Endodermal cell (in vitro differentiated cells): ENCODE results near the gene IL19. TPM values are rescaled to one million over a fixed set of nuclear protein-coding genes. Genes with fewer than 3 reads are reported as not detected.

Experiments used
- DNase-seq: peaks from one replicate; pipeline ENCODE4 v3.0.0-alpha.2; 2017
- H3K27ac ChIP-seq: 2 replicates; pipeline ENCODE4 v1.5.1; 2013; ENCODE audit warnings: mild to moderate bottlenecking, low read depth, low read length, moderate library complexity
- H3K27me3 ChIP-seq: 2 replicates; pipeline ENCODE4 v1.6.1; 2013; ENCODE audit warnings: mild to moderate bottlenecking, low read length, moderate library complexity; ENCODE audit not compliant: insufficient read depth, control insufficient read depth, poor library complexity, severe bottlenecking
- H3K36me3 ChIP-seq: 2 replicates; pipeline ENCODE4 v1.7.0; 2013; ENCODE audit warnings: mild to moderate bottlenecking, low read length, moderate library complexity; ENCODE audit not compliant: control insufficient read depth, insufficient read depth
- H3K4me1 ChIP-seq: one replicate; pipeline ENCODE4 v1.7.0; 2013; ENCODE audit warnings: low read length; ENCODE audit not compliant: control insufficient read depth, insufficient read depth
- H3K4me3 ChIP-seq: 2 replicates; pipeline ENCODE4 v1.5.1; 2013; ENCODE audit warnings: mild to moderate bottlenecking, low read length, moderate library complexity
- H3K9ac ChIP-seq: 2 replicates; pipeline ENCODE4 v1.6.1; 2013; ENCODE audit warnings: mild to moderate bottlenecking, low read length, moderate library complexity; ENCODE audit not compliant: poor library complexity, severe bottlenecking; ENCODE audit errors: extremely low read depth
- H3K9me3 ChIP-seq: 2 replicates; pipeline ENCODE4 v1.6.1; 2013; ENCODE audit warnings: mild to moderate bottlenecking, low read length, moderate library complexity; ENCODE audit not compliant: control insufficient read depth
- H3K27ac Mint-ChIP-seq: 2 replicates; pipeline ENCODE4 v1.8.0; 2020; ENCODE audit warnings: mixed read lengths
- H3K27me3 Mint-ChIP-seq: 2 replicates; pipeline ENCODE4 v1.8.0; 2021; ENCODE audit warnings: mild to moderate bottlenecking, mixed read lengths; ENCODE audit not compliant: insufficient read depth
- H3K36me3 Mint-ChIP-seq: 2 replicates; pipeline ENCODE4 v1.8.0; 2020; ENCODE audit warnings: low read depth, mixed read lengths
- H3K4me1 Mint-ChIP-seq: 2 replicates; pipeline ENCODE4 v1.8.0; 2020; ENCODE audit warnings: mixed read lengths
- H3K4me3 Mint-ChIP-seq: 2 replicates; pipeline ENCODE4 v1.8.0; 2020; ENCODE audit warnings: mild to moderate bottlenecking, moderate library complexity, mixed read lengths
- H3K9me3 Mint-ChIP-seq: 2 replicates; pipeline ENCODE4 v1.8.0; 2020; ENCODE audit warnings: mild to moderate bottlenecking, mixed read lengths
- WGBS, 2 experiments: methylation state at CpG; one replicate each; pipeline versions ENCODE4 v1.1.5 to v1.1.7; 2013; ENCODE audit warnings: missing lambda C conversion rate in 2 of 2, mixed read lengths in 1 of 2; ENCODE audit not compliant: insufficient coverage in 1 of 2, insufficient read length in 1 of 2; 5-methylcytosine and 5-hydroxymethylcytosine counted together
- total RNA-seq, 2 donors: library from RNA; stranded (reverse); fragmentation: NEBNext Ultra II Directional in 1 of 2; extraction: Animal tissue kit (Norgen Biotek cat#: 25700) in 1 of 2; gene quantifications; 2 replicates in 1 of 2; 3 replicates in 1 of 2; pipeline ENCODE4 v1.2.1, GENCODE V29; 2021
- TF ChIP-seq, protein P1 (sequence below): fragments of 200-600 bp; sonication (generic); conservative IDR thresholded peaks from 2 replicates; pipeline ENCODE4 v1.5.0; 2021; ENCODE audit warnings: antibody characterized with exemption, mild to moderate bottlenecking

Gene IL19
- total RNA-seq, 2 donors from 2014 or later, result not detected

DNA sequence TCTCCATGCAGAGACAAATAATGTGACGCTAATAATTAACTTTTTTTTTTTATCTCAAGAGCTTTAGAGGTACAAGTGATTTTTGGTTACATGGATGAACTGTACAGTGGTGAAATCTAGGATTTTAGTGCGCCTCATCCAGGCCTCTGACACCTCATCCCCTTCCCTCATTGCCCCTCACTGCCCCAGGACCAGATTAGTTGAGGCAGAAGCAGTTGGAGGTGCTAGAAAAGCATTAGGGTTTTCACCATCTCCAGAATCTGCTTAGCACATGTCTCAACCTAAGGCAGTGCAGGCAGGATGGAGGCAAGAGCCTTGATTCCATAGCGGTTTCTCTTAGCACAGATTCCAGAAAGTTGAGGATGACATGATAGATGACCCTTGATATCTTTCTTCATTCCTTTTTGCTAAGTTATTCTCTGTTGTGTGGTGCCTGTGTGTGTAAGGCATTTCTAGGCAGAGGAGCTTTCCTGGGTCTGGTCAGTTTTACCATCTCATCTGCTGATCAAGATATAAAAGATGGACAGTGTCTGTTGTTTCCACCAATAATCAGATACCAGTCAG, 18.0 kb downstream of the IL19 start:
- H3K27ac Mint-ChIP-seq, result no peak overlapping the region
- no peak for DNase-seq
- no peaks in the 10 kb centered on the region for H3K36me3 Mint-ChIP-seq
- 80 to 100% methylated on average over 1 to 2 of the region's 3 CpGs for WGBS, 2 experiments
- H3K4me3 Mint-ChIP-seq, result no peak overlapping the region
- H3K27me3 Mint-ChIP-seq, result peaks cover 8% of the 10 kb centered on the region
- Histone ChIP-seq H3K36me3 (no peaks in the 10 kb centered on the region), H3K27me3 (peaks cover 4% of the 10 kb centered on the region), H3K9me3 (no peaks in the 10 kb centered on the region), H3K4me3 (no peak overlapping the region), H3K27ac (no peak overlapping the region), H3K9ac (no peak overlapping the region), H3K4me1 (no peaks in the 10 kb centered on the region)
- TF ChIP-seq, protein P1, sequence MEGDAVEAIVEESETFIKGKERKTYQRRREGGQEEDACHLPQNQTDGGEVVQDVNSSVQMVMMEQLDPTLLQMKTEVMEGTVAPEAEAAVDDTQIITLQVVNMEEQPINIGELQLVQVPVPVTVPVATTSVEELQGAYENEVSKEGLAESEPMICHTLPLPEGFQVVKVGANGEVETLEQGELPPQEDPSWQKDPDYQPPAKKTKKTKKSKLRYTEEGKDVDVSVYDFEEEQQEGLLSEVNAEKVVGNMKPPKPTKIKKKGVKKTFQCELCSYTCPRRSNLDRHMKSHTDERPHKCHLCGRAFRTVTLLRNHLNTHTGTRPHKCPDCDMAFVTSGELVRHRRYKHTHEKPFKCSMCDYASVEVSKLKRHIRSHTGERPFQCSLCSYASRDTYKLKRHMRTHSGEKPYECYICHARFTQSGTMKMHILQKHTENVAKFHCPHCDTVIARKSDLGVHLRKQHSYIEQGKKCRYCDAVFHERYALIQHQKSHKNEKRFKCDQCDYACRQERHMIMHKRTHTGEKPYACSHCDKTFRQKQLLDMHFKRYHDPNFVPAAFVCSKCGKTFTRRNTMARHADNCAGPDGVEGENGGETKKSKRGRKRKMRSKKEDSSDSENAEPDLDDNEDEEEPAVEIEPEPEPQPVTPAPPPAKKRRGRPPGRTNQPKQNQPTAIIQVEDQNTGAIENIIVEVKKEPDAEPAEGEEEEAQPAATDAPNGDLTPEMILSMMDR, result no peak
- no peaks in the 10 kb centered on the region for H3K9me3 Mint-ChIP-seq
- no peaks in the 10 kb centered on the region for H3K4me1 Mint-ChIP-seq

GRCh38 chr1:206790502-206791250, 20.1 kb downstream of the IL19 start:
- H3K36me3 ChIP-seq, result no peaks in the 10 kb centered on the region
- peaks cover 10% of the 10 kb centered on the region for H3K27me3 ChIP-seq
- 90 to 91% methylated on average over 3 to 11 of the region's 11 CpGs for WGBS, 2 experiments
- no peak overlapping the region for H3K27ac ChIP-seq
- no peak overlapping the region for H3K4me3 Mint-ChIP-seq
- H3K36me3 Mint-ChIP-seq, result no peaks in the 10 kb centered on the region
- no peaks in the 10 kb centered on the region for H3K4me1 ChIP-seq
- peaks cover 8% of the 10 kb centered on the region for H3K27me3 Mint-ChIP-seq
- no peak overlapping the region for H3K9ac ChIP-seq
- no peaks in the 10 kb centered on the region for H3K9me3 Mint-ChIP-seq
- DNase-seq, result no peak
- no peaks in the 10 kb centered on the region for H3K9me3 ChIP-seq
- no peaks in the 10 kb centered on the region for H3K4me1 Mint-ChIP-seq
- no peak overlapping the region for H3K4me3 ChIP-seq
- TF ChIP-seq, protein P1, result no peak
- no peak overlapping the region for H3K27ac Mint-ChIP-seq

DNA sequence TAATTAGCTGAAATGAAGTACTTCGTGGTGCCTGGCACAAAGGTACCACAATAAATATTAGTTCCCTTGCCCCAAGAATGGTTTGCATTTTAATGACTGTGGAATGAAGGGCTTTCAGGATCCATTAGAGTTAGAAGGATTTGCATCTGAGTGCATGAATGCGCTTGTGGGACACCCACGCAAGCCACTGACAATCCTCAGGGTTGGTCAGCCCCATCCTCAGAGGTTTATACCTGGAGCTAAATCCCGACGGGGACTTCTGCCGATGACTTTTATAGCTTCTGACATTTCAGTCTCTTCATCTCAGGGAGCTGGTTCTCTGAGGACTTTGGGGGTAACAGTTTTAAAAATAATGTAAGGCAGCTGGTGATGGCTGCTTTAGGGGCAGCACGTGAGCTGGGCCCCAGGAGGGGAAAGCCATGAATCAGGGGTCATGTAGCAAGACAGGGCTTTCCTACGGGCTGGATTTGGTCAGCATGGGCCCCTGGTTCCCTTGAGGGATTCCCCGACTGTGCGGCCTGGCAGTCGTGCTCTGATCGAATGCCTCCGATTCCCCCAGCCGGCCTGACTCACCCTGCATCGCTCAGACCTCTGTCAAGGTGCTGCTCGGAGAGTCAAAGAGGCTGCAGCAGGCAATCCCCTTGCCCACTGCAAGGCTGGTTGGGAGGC, 22.5 kb downstream of the IL19 start:
- H3K9ac ChIP-seq, result no peak overlapping the region
- H3K4me3 Mint-ChIP-seq, result no peak overlapping the region
- no peak overlapping the region for H3K27ac ChIP-seq
- H3K9me3 Mint-ChIP-seq, result no peaks in the 10 kb centered on the region
- peaks cover 8% of the 10 kb centered on the region for H3K27me3 Mint-ChIP-seq
- 77 to 83% methylated on average over 10 to 16 of the region's 16 CpGs for WGBS, 2 experiments
- H3K36me3 Mint-ChIP-seq, result no peaks in the 10 kb centered on the region
- H3K4me1 Mint-ChIP-seq, result no peaks in the 10 kb centered on the region
- H3K36me3 ChIP-seq, result no peaks in the 10 kb centered on the region
- no peaks in the 10 kb centered on the region for H3K9me3 ChIP-seq
- no peak for DNase-seq
- TF ChIP-seq, protein P1, result no peak
- no peak overlapping the region for H3K27ac Mint-ChIP-seq
- H3K27me3 ChIP-seq, result peaks cover 5% of the 10 kb centered on the region
- H3K4me1 ChIP-seq, result no peaks in the 10 kb centered on the region
- H3K4me3 ChIP-seq, result no peak overlapping the region
